ENCODE results near the gene ERCC5.

The ERCC5 gene

GRCh38 chr13:102845289-102845629 is 573 bp upstream of the ERCC5 start:
- no peak for DNase-seq (ENCODE audit: low read depth, low spot score)

- no peak for DNase-seq (ENCODE audit: low read depth, low spot score)
These were observed 606 bp downstream of the ERCC5 start for GRCh38 chr13:102846261-102847015.

DNA sequence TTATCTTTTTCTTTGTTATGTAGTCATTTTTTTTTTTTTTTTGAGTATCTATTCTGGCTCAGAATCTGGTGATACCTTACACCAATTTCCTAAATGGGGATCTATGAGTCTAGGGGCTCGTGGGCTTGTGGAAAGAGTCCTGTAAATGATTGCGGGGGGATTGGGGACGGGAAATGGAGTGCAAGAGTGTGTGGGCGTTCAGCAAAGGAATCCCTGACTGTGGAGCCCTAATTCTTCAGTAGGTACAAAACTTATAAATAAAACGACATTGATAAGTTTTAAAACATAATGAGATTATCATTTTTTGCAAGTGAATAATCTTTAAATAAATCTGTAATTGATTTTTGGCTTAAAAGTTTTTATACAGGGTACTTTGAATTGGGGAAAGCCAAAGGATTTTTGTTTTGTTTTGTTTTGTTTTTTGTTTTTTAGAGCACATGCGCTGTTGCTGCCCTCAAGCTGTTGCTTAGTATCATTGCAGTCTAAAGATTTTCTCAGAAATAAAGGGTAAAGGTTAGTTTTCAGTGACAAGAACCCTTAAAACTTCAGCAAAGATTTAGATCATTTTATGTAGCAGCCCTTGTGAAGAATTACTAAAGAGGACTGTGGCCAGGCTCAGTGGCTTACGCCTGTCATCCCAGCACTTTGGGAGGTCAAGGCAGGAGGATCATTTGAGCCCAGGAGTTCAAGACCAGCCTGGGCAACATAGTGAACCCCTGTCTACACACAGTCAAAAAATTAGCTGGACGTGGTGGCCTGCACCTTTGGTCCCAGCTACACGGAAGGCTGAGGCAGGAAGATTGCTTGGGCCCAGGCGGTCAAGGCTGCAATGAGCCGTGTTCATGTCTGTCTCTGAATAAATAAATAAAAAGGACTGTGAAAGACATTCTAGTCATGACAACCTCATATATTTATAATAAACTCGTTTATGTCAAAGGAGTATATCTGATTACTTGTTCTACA is 1.7 kb downstream of the ERCC5 start:
- DNase-seq (ENCODE audit: low read depth, low spot score), result no peak

GRCh38 chr13:102848956-102849355 is 3.1 kb downstream of the ERCC5 start:
- DNase-seq (ENCODE audit: low read depth, low spot score), result no peak

GRCh38 chr13:102852556-102852955 is 6.7 kb downstream of the ERCC5 start:
- no peak for DNase-seq (ENCODE audit: low read depth, low spot score)

DNA sequence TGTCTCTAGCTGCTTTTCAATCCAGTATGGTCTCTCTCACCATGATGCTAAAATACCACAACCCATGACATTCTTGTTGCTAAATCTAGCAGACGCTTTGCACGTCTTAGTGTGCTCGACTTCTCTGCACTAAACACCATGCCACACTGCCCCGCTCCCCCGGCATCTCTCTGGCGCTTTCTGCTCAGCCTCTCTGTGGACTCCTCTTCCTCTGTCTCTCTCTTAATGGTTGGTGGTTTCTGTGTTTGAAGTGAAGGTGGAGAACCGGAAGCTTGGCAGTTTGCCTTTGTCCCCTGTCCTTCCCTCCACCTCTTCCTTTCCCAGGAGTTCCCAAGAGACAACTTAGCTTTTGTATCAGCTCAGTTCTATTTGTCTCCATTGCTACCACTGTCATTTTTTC is 8.8 kb downstream of the ERCC5 start:
- DNase-seq (ENCODE audit: low read depth, low spot score), result no peak

DNA sequence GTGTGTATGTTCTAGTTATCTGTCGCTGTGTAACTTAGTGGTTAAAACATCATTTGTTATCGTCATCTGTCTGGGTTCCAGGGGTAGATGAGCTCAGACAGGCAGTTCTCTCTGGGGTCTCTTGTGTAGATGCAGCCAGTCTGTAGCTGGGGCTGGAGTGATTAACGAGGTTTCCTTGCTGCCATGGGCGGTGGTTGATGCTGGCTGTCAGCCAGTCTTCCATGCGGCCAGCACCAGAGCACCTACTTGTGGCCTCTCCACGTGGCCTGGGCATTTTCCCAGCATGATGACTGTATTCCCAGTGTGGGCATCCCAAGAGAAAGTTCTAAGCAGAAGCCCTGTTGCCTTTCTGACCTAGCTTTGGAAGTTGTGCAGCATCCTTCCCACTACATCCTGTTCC is 10.7 kb downstream of the ERCC5 start:
- DNase-seq (ENCODE audit: low read depth, low spot score), result no peak

DNA sequence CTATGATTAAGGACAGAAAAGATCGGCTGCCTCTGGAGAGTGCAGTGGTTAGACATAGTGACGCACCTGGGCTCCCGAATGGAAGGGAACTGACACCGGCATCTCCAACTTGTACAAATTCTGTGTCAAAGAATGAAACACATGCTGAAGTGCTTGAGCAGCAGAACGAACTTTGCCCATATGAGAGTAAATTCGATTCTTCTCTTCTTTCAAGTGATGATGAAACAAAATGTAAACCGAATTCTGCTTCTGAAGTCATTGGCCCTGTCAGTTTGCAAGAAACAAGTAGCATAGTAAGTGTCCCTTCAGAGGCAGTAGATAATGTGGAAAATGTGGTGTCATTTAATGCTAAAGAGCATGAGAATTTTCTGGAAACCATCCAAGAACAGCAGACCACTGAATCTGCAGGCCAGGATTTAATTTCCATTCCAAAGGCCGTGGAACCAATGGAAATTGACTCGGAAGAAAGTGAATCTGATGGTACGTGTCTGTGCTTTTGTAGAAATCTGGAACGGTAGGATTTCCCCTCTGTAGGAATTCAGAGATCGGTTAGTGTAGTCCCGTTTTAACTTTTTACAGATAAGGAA is 16.9 kb downstream of the ERCC5 start:
- no peak for DNase-seq (ENCODE audit: low read depth, low spot score)

- no peak for DNase-seq (ENCODE audit: low read depth, low spot score)
These were observed 17.8 kb downstream of the ERCC5 start for GRCh38 chr13:102863590-102863989.

- no peak for DNase-seq (ENCODE audit: low read depth, low spot score)
These were observed 22.6 kb downstream of the ERCC5 start for GRCh38 chr13:102868366-102868936.

DNA sequence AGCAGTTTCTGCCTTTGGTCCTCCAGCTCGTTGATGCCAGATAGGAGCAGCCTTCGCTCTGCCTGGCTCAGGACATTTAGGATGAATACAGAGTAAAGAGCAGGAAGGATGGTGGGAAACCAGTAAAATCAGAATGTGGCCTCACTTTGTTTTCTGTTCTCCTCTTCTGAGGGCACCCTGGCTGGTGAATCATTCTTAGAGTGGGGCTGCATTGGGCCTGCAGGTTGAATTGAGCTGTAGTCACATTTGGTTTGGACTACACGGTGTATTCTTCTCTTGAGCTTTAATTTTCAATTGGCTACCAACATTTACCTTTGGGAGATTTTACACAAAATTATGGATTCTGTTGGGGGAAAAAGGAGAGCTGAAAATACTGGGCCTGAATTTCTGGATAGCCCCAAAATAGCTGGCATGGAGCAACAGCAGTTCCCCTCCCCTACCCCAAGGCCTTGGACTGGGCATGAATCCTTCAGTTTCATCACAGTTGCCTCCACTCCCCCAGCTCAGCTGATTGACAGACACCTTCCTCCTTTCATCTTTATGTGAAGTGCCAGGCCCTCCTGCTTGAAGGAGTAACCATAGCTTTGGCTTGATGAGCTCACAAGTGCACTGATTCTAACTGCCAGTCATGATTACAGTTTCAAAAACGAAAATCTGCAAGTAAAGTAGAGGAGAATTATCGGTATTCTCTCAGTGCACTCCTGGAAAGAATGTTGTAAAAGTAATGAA is 24.3 kb downstream of the ERCC5 start:
- no peak for DNase-seq (ENCODE audit: low read depth, low spot score)

GRCh38 chr13:102870677-102871415 is 25.0 kb downstream of the ERCC5 start:
- DNase-seq (ENCODE audit: low read depth, low spot score), result no peak

DNA sequence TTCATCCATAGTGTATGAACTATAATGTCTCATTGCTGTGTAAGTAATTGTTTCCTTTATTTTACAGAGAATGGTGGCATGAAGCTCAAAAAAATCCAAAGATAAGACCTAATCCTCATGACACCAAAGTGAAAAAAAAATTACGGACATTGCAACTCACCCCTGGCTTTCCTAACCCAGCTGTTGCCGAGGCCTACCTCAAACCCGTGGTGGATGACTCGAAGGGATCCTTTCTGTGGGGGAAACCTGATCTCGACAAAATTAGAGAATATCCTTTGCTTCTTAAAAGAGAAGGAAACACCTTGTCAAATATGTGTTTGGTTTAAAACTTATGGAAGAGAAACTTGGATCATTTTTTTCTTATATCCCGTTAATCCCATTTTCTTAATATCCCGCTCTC is 26.3 kb downstream of the ERCC5 start:
- no peak for DNase-seq (ENCODE audit: low read depth, low spot score)

DNA sequence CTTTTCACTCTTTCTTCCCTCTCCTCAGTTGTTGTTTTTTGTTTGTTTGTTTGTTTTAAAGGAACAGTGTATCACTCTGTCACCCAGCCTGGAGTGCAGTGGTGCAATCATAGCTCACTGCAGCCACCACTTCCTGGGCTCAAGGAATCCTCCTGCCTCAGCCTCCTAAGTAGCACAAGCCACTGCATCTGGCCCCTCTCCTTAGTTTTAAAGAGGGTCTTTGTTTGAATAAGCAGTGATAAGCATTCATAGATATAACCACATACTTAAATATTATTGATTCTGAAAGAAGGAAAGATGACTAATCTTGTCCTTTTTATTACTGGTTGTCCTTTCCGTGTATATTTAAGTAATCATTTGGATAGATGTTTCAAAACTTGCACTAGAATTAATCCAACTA is 26.7 kb downstream of the ERCC5 start:
- DNase-seq (ENCODE audit: low read depth, low spot score), result no peak

- DNase-seq (ENCODE audit: low read depth, low spot score), result no peak
These were observed 27.8 kb downstream of the ERCC5 start for GRCh38 chr13:102873653-102874052.

DNA sequence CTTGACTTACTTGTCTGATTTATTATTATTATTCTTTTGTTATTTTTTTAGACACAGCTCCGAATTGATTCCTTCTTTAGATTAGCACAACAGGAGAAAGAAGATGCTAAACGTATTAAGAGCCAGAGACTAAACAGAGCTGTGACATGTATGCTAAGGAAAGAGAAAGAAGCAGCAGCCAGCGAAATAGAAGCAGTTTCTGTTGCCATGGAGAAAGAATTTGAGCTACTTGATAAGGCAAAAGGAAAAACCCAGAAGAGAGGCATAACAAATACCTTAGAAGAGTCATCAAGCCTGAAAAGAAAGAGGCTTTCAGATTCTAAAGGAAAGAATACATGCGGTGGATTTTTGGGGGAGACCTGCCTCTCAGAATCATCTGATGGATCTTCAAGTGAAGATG is 29.4 kb downstream of the ERCC5 start:
- DNase-seq (ENCODE audit: low read depth, low spot score), result no peak

DNA sequence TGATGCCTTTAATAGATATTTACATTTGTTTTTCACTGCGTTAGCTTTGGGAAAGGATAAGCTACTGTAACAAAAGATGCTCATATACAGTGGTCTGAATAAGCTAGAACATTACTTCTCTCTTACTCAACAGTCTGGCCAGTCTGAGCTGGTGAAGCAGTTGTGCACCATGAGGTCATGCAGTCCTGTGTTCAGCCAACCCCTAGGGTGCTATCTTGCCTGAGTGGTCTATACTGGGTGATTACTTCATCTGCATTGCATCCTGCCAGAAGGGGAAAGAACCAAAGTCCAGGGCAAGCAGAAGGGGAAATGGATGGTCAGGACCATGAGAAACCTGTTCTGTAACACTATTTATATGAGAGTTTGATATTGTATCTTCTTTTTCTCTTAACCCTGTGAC is 31.5 kb downstream of the ERCC5 start:
- no peak for DNase-seq (ENCODE audit: low read depth, low spot score)

- no peak for DNase-seq (ENCODE audit: low read depth, low spot score)
These were observed 32.6 kb downstream of the ERCC5 start for GRCh38 chr13:102878481-102878880.

DNA sequence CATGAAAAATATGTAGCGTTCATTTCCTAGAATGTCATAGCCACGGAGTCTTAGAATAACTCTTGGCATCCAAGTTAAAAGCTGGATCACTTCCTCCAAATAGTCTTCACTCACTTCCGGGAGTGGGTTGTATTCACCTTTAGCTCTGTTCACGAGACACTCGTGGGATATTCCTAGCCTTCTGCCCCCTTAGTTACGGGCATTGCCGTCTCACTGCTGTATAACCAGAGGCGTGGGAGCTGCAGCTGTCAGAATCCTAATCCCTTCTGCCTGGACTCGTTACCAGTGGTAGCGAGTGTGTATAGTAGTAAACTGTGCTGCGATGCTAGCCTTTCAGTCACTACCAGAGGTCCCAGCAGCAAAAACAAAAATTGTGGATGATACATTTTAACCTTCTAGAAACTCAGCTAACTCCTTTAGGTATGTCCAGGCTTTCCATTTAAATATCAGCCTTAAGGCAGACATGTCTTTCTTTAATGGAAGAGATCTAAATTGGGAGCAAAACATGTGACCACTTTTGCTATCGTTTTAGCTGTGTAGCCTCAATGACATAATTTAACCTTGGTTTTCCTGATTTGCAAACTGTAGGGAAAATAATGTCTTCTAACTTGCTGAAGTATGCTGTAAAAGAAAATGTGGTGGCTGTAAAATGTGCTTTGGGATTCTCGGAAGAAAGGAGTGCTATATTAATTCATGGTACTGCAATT is 34.1 kb downstream of the ERCC5 start:
- no peak for DNase-seq (ENCODE audit: low read depth, low spot score)
